Transverse colon (tissue), 4 donors: Measurements from ENCODE around the gene SH3RF3. TPM values are rescaled to one million over a fixed set of nuclear protein-coding genes. Genes with fewer than 3 reads are reported as not detected.

Experiments
- DNase-seq: peaks from one replicate; pipeline ENCODE4 v3.0.0-alpha.2; 2019
- H3K27ac ChIP-seq, 4 donors: fragments of 200-600 bp; sonication (generic); 2 replicates each; pipeline ENCODE4 v1.5.1; 2016 to 2018; ENCODE audit warnings: inconsistent platforms in 4 of 4
- H3K27me3 ChIP-seq: fragments of 200-600 bp; sonication (generic); 2 replicates; pipeline ENCODE4 v1.5.1; 2017; ENCODE audit warnings: inconsistent platforms
- H3K36me3 ChIP-seq, 4 donors: fragments of 200-600 bp; sonication (generic); 2 replicates each; pipeline ENCODE4 v1.5.1; 2017 to 2019; ENCODE audit warnings: inconsistent platforms in 4 of 4
- H3K4me1 ChIP-seq, 4 donors: fragments of 200-600 bp; sonication (generic); 2 replicates each; pipeline ENCODE4 v1.5.1; 2017 to 2020; ENCODE audit warnings: inconsistent platforms in 4 of 4
- H3K4me3 ChIP-seq, 4 donors: fragments of 200-600 bp; sonication (generic); 1 replicate in 1 of 4; 2 replicates in 3 of 4; pipeline versions ENCODE4 v1.5.1 to v1.6.1; 2017 to 2019; ENCODE audit warnings: inconsistent platforms in 4 of 4
- H3K9me3 ChIP-seq, 2 donors: fragments of 200-600 bp; sonication (generic); 2 replicates each; pipeline ENCODE4 v1.5.1; 2017 to 2019; ENCODE audit warnings: inconsistent platforms in 2 of 2
- CTCF ChIP-seq, 5 experiments: fragments of 200-600 bp in 3 of 5; fragments of 450-650 bp in 2 of 5; sonication (generic) in 3 of 5; IDR thresholded peaks; 1 replicate in 2 of 5; 2 replicates in 3 of 5; pipeline ENCODE4 v1.5.1; 2016 to 2017; ENCODE audit warnings: antibody characterized with exemption in 5 of 5, inconsistent platforms in 3 of 5, mild to moderate bottlenecking in 2 of 5, moderate library complexity in 1 of 5
- EP300 ChIP-seq: sonication (generic); formaldehyde crosslinking; IDR thresholded peaks from one replicate; pipeline ENCODE4 v1.6.1; 2017; ENCODE audit warnings: antibody characterized with exemption, low read depth
- POLR2A ChIP-seq: fragments of 450-650 bp; IDR thresholded peaks from one replicate; pipeline ENCODE4 v1.6.1; 2016; ENCODE audit warnings: antibody characterized with exemption, mild to moderate bottlenecking, moderate library complexity
- POLR2AphosphoS5 ChIP-seq, 3 donors: sonication (generic); formaldehyde crosslinking; IDR thresholded peaks; one replicate each; pipeline ENCODE4 v1.6.1; 2016; ENCODE audit warnings: antibody characterized with exemption in 3 of 3
- WGBS, 2 donors: methylation state at CpG; one replicate each; pipeline ENCODE4 v1.1.5; 2018; ENCODE audit warnings: low coverage in 1 of 2; 5-methylcytosine and 5-hydroxymethylcytosine counted together
- in situ Hi-C, 4 donors: fragments of 200-750 bp; cut with MboI; loops; one replicate each; pipeline versions ENCODE4 v1.15.0 to v1.15.1; 2017; ENCODE audit warnings: low sequenced_read_pairs in 3 of 4, low pct_ligation_motif_present in 1 of 4, low pct_unique_long_range_greater_than_20kb in 1 of 4
- intact Hi-C: fragments of 100-400 bp; cut with DNase I; formaldehyde crosslinking; loops from one replicate; pipeline ENCODE4 v1.15.1; 2023; ENCODE audit warnings: low total_unique reads
- total RNA-seq, 4 donors: library from RNA; depleted of rRNA; stranded (reverse); fragments of >200 nt; gene quantifications; one replicate each; pipeline ENCODE4 v1.1.0, GENCODE V29; 2016

The SH3RF3 gene
- total RNA-seq, 4 donors from 2014 or later: 1.9 to 8.8 (median 2.9) TPM

DNA sequence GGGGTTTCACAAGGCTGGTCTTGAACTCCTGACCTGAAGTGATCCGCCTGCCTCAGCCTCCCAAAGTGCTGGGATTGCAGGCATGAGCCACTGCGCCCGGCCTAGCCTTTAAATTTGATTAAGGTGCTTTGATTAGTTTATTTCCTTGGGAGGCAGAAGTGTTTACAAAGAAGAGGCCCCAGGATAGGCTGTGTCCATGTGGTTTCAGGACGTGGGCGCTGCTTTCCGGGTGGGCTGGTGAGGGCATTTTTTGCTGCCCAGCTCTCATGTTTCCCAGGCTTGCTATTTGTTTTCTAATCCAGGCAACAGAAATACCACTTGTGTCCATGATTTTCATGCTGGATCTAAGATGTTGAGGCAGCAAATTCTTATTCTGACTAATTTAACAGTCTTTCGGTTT is 124.2 kb downstream of the SH3RF3 start:
- Histone ChIP-seq H3K36me3 (no peaks in the 10 kb centered on the region), H3K4me1 (peaks cover 0 to 19% (median 11%) of the 10 kb centered on the region in 4 donors), H3K9me3 (no peaks in the 10 kb centered on the region), H3K27ac (no peak overlapping the region), H3K27me3 (no peaks in the 10 kb centered on the region), H3K4me3 (no peak overlapping the region)
- in situ Hi-C loops (no loop called here), intact Hi-C loops (no loop called here)
- TF ChIP-seq POLR2A (no peak), CTCF (IDR thresholded peaks at IDR 0.05) (no peak), EP300 (no peak), POLR2AphosphoS5 (IDR thresholded peaks at IDR 0.05) (no peak)
- DNase-seq: no peak
- WGBS, 2 donors: 83 to 85% methylated on average over 1 to 7 of the region's 7 CpGs

DNA sequence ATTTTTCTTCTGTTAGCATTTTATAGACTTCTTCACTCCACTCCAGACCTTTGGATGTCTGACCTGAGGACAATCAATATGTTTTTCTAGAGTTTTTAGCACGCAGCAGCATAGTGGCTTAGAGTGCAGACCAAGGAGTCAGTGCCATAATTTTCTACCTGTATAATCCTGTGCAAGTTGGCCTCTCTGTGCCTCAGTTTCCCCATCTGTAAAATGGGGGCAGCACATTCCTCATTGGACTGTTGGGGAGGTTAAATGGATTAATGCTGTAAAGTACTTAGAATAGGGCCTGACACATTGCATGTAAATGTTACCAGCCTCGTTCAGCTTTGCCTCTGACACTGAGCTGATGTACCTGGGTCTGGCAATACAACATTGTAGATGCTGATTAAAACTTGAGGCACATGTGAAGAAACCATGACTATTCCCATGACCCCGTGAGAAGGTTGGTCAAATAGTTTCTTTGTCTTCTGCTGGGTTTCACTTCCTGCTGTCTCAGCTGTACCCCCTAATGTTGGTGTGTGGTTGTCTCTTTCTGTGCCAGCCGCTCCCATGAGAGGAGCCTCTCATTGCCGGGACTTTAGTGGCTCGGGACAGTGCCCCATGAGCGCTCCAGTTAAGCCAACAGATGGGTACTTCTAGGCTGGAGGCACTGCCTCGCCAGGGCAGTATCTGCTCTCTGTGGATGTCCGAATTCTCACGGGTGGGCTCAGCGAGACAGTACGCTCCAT is 125.3 kb downstream of the SH3RF3 start:
- in situ Hi-C loops (no loop called here), intact Hi-C loops (no loop called here)
- H3K9me3 ChIP-seq: no peaks in the 10 kb centered on the region
- 60 to 80% methylated on average over 1 to 12 of the region's 12 CpGs for WGBS, 2 donors
- no peaks in the 10 kb centered on the region for H3K36me3 ChIP-seq
- no peak overlapping the region for H3K4me3 ChIP-seq
- H3K27ac ChIP-seq: no peak overlapping the region
- H3K27me3 ChIP-seq: no peaks in the 10 kb centered on the region
- H3K4me1 ChIP-seq: peaks cover 0 to 13% (median 10%) of the 10 kb centered on the region in 4 donors
- no peak for DNase-seq
- TF ChIP-seq EP300: no peak

DNA sequence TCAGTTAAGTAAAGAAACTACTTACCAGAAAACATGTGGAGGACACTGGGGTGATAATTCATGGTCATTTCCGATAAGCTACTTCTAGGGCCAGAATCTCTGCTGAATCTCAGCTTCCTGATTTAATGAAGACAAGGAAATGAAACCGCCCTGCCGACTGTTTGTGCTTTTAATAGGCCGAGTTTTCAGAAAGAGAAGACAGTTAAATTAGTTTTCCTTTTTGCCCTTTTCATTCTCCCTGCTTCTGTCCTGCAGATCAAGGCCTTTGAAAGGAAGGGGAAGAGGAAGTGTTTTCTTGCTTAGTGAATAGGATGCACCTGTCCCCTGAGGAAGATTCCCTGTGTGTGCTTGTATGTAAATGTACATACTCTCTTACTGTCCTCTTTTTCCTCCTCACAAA is 126.6 kb downstream of the SH3RF3 start:
- Histone ChIP-seq H3K4me3 (no peak overlapping the region), H3K36me3 (no peaks in the 10 kb centered on the region), H3K27me3 (no peaks in the 10 kb centered on the region), H3K9me3 (no peaks in the 10 kb centered on the region), H3K4me1 (peaks cover 0 to 13% (median 10%) of the 10 kb centered on the region in 4 donors), H3K27ac (no peak overlapping the region)
- 41 to 63% methylated on average over 3 to 4 of the region's 4 CpGs for WGBS, 2 donors
- intact Hi-C loops (no loop called here), in situ Hi-C loops (no loop called here)
- TF ChIP-seq POLR2AphosphoS5 (IDR thresholded peaks at IDR 0.05): no peak
- no peak for TF ChIP-seq POLR2A
- no peak for TF ChIP-seq EP300
- TF ChIP-seq CTCF (IDR thresholded peaks at IDR 0.05): no peak
- no peak for DNase-seq

- WGBS, 2 donors: 93% methylated on average over 12 of the region's 12 CpGs; no CpG with 5 or more reads in 1 of the 2 donors
- H3K27ac ChIP-seq: no peak overlapping the region
- intact Hi-C loops: no loop called here
These were observed 127.1 kb downstream of the SH3RF3 start for GRCh38 chr2:109256111-109256510.

More at GRCh38 chr2:109256111-109256510, 127.1 kb downstream of the SH3RF3 start:
- no peaks in the 10 kb centered on the region for H3K27me3 ChIP-seq
- H3K4me3 ChIP-seq: no peak overlapping the region
- DNase-seq: no peak
- no peaks in the 10 kb centered on the region for H3K36me3 ChIP-seq
- H3K4me1 ChIP-seq: peaks cover 2 to 14% (median 11%) of the 10 kb centered on the region in 4 donors
- H3K9me3 ChIP-seq: no peaks in the 10 kb centered on the region
- in situ Hi-C loops: no loop called here
- no peak for TF ChIP-seq POLR2AphosphoS5 (IDR thresholded peaks at IDR 0.05)
- no peak for TF ChIP-seq EP300
- no peak for TF ChIP-seq CTCF (IDR thresholded peaks at IDR 0.05)
- TF ChIP-seq POLR2A: no peak
